ENCODE measurements around the gene SLC9A9. TPM values are rescaled to one million over a fixed set of nuclear protein-coding genes. Genes with fewer than 3 reads are reported as not detected.

The SLC9A9 gene
- total RNA-seq, 1 donor from 2014 or later, result 11.4 TPM

DNA sequence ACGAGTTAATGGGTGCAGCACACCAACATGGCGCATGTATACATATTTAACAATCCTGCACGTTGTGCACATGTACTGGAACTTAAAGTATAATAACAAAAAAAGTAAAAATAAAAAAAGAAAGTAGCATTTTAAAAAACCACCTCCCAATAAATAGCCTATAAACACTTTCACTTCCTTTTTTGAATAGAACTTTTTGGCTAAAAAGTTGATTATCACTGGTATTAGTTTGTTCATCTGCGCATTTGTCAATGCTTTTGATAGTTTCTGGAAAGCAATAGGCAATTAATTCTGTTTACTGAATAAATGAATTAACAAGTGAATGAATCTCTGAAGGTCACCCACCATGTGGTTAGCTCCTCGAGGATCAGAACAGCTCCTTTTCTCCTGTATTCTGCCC is 179.9 kb downstream of the SLC9A9 start:
- Mint-ChIP-seq H3K36me3 (ENCODE audit: unreplicated experiment) (peaks cover 13% of the 10 kb centered on the region), H3K27ac (ENCODE audit: unreplicated experiment) (no peak overlapping the region), H3K4me3 (ENCODE audit: unreplicated experiment) (no peak overlapping the region), H3K9me3 (ENCODE audit: unreplicated experiment) (peaks cover 7% of the 10 kb centered on the region), H3K4me1 (ENCODE audit: low read depth, unreplicated experiment) (peaks cover 11% of the 10 kb centered on the region), H3K27me3 (ENCODE audit: unreplicated experiment) (no peaks in the 10 kb centered on the region)
- no peak for DNase-seq
- TF ChIP-seq, protein P1, sequence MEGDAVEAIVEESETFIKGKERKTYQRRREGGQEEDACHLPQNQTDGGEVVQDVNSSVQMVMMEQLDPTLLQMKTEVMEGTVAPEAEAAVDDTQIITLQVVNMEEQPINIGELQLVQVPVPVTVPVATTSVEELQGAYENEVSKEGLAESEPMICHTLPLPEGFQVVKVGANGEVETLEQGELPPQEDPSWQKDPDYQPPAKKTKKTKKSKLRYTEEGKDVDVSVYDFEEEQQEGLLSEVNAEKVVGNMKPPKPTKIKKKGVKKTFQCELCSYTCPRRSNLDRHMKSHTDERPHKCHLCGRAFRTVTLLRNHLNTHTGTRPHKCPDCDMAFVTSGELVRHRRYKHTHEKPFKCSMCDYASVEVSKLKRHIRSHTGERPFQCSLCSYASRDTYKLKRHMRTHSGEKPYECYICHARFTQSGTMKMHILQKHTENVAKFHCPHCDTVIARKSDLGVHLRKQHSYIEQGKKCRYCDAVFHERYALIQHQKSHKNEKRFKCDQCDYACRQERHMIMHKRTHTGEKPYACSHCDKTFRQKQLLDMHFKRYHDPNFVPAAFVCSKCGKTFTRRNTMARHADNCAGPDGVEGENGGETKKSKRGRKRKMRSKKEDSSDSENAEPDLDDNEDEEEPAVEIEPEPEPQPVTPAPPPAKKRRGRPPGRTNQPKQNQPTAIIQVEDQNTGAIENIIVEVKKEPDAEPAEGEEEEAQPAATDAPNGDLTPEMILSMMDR (IDR thresholded peaks at IDR 0.05; ENCODE audit: partially characterized antibody, unreplicated experiment), result no peak

- Mint-ChIP-seq H3K36me3 (ENCODE audit: unreplicated experiment) (peaks cover 16% of the 10 kb centered on the region), H3K4me1 (ENCODE audit: low read depth, unreplicated experiment) (no peaks in the 10 kb centered on the region), H3K9me3 (ENCODE audit: unreplicated experiment) (no peaks in the 10 kb centered on the region), H3K27me3 (ENCODE audit: unreplicated experiment) (no peaks in the 10 kb centered on the region), H3K27ac (ENCODE audit: unreplicated experiment) (no peak overlapping the region), H3K4me3 (ENCODE audit: unreplicated experiment) (no peak overlapping the region)
- no peak for DNase-seq
- TF ChIP-seq, protein P1 (IDR thresholded peaks at IDR 0.05; ENCODE audit: partially characterized antibody, unreplicated experiment), result no peak
Observed at GRCh38 chr3:143661677-143662076, 186.6 kb downstream of the SLC9A9 start.

- H3K4me1 Mint-ChIP-seq (ENCODE audit: low read depth, unreplicated experiment), result no peaks in the 10 kb centered on the region
- no peaks in the 10 kb centered on the region for H3K9me3 Mint-ChIP-seq (ENCODE audit: unreplicated experiment)
- no peak for DNase-seq
- H3K27me3 Mint-ChIP-seq (ENCODE audit: unreplicated experiment), result no peaks in the 10 kb centered on the region
- no peak overlapping the region for H3K27ac Mint-ChIP-seq (ENCODE audit: unreplicated experiment)
- H3K36me3 Mint-ChIP-seq (ENCODE audit: unreplicated experiment), result peaks cover 8% of the 10 kb centered on the region
- no peak overlapping the region for H3K4me3 Mint-ChIP-seq (ENCODE audit: unreplicated experiment)
- TF ChIP-seq, protein P1 (IDR thresholded peaks at IDR 0.05; ENCODE audit: partially characterized antibody, unreplicated experiment), result no peak
Observed at GRCh38 chr3:143658861-143659260, 189.4 kb downstream of the SLC9A9 start.

- H3K4me3 Mint-ChIP-seq (ENCODE audit: unreplicated experiment), result no peak overlapping the region
- no peaks in the 10 kb centered on the region for H3K4me1 Mint-ChIP-seq (ENCODE audit: low read depth, unreplicated experiment)
- no peaks in the 10 kb centered on the region for H3K9me3 Mint-ChIP-seq (ENCODE audit: unreplicated experiment)
- no peaks in the 10 kb centered on the region for H3K27me3 Mint-ChIP-seq (ENCODE audit: unreplicated experiment)
- no peak overlapping the region for H3K27ac Mint-ChIP-seq (ENCODE audit: unreplicated experiment)
- peaks cover under 1% of the 10 kb centered on the region for H3K36me3 Mint-ChIP-seq (ENCODE audit: unreplicated experiment)
- DNase-seq, result no peak
- TF ChIP-seq, protein P1 (IDR thresholded peaks at IDR 0.05; ENCODE audit: partially characterized antibody, unreplicated experiment), result no peak
Observed at GRCh38 chr3:143658116-143658515, 190.2 kb downstream of the SLC9A9 start.

DNA sequence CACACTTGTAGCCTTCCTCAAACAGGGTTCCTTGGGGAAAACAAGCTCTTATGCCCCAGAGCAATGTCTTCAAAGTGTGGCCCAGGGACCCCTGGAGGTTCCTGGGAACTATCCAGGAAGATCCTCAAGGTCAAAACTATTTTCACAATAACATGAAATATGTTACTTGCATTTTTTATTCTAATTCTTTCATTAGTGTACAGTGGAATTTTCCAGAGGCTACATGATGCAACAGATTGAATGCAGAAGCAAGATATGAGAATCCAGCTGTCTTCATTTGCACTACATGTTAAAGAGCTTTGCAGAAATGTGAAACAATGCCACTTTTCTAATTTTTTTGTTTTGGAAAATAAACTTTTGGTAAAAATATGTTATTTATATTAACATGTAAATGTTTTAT is 190.9 kb downstream of the SLC9A9 start:
- DNase-seq, result no peak
- no peaks in the 10 kb centered on the region for H3K27me3 Mint-ChIP-seq (ENCODE audit: unreplicated experiment)
- no peaks in the 10 kb centered on the region for H3K9me3 Mint-ChIP-seq (ENCODE audit: unreplicated experiment)
- no peak overlapping the region for H3K4me3 Mint-ChIP-seq (ENCODE audit: unreplicated experiment)
- no peaks in the 10 kb centered on the region for H3K4me1 Mint-ChIP-seq (ENCODE audit: low read depth, unreplicated experiment)
- no peaks in the 10 kb centered on the region for H3K36me3 Mint-ChIP-seq (ENCODE audit: unreplicated experiment)
- TF ChIP-seq, protein P1 (IDR thresholded peaks at IDR 0.05; ENCODE audit: partially characterized antibody, unreplicated experiment), result no peak
- no peak overlapping the region for H3K27ac Mint-ChIP-seq (ENCODE audit: unreplicated experiment)

Measured in glutamatergic neuron (in vitro differentiated cells).